Glomerular endothelial cell (primary cell): ENCODE results near the gene UST. TPM values are rescaled to one million over a fixed set of nuclear protein-coding genes. Genes with fewer than 3 reads are reported as not detected.
"Not testable (repeated sequence)": the region's sequence is repeated elsewhere in the genome, so short reads cannot be mapped to it uniquely, and the experiment has no call there.

Experiments used
- DNase-seq: peaks from one replicate; pipeline ENCODE4 v3.0.0-alpha.2; 2011; ENCODE audit warnings: low read depth, low spot score; ENCODE audit errors: extremely low read depth
- total RNA-seq: library from RNA; depleted of rRNA; stranded (reverse); fragments of >200 nt; gene quantifications from 2 replicates; pipeline ENCODE4 v1.2.3, GENCODE V29; 2015

The UST gene
- total RNA-seq, 1 donor from 2014 or later = 2.0 TPM

DNA sequence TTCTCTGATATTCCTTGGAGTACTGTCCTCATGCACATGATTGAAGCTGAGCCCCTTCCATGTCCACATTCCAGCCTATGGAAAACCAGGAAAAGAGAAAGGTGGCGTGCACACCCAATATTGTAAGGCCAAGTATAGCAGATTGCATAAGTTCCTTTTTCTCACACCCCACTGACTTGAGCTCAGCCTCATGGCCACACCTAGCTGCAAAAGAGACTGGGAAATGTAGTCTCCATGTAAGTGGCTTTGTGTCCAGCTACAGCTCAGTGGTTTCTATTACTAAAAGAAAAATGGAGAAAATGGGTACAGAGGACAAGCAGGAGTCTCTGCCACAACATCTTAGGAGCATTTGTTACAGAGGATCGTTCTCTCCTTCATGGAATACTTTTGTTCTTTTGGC, 10.8 kb upstream of the UST start:
- no peak for DNase-seq

DNA sequence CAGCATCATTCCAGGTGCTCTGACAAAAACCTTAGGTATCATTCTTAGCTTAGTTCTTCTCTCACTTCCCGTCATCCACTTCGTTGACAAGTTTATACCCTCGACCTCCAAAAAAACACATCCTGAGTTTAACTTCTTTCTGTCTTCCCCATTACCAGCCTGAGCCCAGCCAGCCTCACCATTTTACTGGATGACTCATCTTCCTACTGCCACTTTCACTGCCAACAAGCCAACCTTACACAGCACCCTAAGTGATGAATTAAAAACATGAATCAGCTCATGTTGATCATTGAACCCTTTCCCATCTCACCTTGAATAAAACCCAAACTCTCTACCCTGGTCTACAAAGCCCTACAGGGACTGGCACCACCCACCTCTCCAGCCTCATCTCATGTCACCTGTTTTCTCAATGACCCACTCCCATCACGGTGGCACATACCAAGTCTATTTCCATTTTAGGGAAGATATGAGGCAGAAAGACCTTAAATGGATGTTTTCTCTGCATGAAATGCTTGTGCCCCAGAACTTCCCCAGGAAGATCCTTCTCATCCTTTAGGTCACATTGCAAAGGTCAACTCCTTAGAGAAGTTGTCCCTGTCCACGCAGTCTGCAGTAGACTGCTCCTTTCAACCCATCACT, 9.9 kb upstream of the UST start:
- no peak for DNase-seq

DNA sequence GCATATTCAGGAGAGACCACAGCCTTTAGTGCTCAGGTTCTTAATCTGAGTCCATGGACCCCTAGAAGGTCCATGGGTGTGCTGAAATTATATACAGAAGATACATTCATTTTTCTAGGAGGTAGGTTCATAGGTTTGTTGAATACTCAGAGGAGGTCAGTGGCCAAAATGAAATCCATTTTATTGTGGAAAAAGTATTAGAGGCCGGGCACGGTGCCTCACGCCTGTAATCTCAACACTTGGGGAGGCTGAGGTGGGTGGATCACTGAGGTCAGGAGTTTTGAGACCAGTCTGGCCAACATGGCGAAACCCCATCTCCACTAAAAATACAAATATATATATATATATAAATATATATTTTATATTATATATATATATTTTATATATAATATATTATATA, 9.0 kb upstream of the UST start:
- DNase-seq = no peak

DNA sequence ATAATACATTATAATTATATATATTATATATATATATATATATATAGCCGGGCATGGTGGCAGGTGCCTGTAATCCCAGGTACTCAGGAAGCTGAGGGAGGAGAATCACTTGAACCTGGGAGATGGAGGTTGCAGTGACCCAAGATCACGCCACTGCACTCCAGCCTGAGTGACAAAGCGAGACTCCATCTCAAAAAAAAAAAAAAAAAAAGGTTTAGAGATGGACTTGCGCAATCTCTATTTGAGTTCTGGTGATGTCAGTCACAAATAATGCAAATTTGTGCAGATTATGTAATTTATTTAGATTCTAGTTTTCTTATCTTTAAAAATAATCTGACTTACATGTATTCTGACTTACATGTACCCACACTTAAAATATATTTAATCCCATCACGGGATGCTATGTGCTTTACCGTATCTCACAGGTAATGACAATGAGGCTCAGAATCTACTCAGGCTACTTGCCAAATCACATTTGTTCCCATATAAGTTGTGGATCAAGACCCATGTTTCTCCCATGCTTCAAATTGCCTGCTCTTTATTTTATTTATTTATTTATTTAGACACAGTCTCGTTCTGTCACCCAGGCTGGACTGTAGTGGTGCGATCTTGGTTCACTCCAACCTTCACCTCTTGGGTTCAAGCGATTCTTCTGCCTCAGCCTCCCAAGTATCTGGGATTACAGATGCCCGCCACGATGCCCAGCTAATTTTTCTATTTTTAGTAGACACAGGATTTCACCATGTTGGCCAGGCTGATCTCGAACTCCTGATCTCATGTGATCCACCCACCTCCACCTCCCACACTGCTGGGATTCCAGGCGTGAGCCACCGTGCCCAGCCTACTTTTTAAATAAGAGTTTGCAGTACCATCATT, 7.6 kb upstream of the UST start:
- no peak for DNase-seq

DNA sequence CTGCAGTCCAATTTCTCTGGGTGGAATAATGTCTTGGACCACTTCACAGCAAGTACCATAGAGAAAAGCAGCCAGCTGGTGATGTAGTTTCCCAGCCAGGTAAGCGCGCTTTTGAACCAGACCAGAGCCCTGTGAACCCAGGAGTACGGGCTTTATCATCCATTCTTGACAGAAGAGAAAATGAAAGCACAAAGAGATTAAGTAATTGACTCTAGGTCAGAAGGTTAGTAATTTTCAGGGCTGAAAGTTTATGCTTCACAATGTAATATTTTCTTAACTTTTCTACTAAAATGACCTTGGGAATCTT, 7.1 kb upstream of the UST start:
- no peak for DNase-seq

DNA sequence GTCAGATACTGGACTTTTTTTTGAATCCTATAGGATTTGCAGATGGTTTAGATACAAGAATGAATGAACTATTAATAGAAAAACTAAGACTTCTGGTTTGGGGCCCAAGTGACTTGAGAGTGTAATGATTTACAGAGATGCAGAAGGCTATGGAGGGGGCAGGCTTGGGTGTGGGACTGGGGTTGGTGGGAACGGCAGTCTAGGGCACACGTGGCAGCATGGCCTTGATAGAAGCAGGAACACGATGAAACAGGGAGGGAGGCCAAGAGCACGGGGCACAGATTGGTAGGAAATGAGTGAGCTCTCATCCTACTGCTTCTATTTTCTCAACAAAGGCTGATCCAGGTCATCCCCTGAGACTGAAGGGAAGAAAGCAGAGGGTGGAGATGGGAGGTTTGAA, 3.4 kb upstream of the UST start:
- DNase-seq = no peak

DNA sequence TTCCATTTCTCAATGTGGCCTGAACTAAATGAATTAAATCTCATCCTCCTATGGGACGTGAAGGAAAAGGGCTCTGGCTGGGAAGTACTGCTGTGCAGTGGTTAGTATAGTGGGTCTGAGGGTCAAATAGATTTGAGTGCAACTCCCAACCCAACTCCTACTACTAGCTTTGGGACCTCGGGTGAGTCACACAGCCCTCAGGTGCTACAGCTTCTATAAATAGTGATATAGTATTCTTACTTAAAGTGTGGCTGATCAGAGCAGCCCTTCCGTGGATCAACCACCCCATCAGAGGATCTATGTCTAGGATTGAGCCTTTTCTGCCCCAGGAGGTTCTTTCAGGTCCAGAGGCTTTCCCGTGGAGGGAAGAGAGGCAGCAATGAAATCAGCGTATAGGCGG, 904 bp upstream of the UST start:
- DNase-seq = no peak

DNA sequence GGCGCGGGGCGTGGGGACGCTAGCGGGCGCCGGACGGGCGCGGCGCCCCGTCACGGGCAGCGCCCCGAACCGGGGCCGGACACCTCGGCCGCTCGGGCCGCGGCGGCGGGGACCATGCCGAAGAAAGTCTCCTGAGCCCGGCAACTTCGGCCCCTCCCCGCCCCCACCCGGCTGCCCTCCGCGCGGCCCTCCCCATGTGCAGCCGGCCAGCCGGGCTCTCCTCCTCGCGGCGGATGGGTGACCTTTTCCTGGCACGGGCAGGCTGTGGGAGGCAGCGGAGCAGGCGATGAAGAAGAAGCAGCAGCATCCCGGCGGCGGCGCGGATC, 278 bp downstream of the UST start:
- DNase-seq = no peak

DNA sequence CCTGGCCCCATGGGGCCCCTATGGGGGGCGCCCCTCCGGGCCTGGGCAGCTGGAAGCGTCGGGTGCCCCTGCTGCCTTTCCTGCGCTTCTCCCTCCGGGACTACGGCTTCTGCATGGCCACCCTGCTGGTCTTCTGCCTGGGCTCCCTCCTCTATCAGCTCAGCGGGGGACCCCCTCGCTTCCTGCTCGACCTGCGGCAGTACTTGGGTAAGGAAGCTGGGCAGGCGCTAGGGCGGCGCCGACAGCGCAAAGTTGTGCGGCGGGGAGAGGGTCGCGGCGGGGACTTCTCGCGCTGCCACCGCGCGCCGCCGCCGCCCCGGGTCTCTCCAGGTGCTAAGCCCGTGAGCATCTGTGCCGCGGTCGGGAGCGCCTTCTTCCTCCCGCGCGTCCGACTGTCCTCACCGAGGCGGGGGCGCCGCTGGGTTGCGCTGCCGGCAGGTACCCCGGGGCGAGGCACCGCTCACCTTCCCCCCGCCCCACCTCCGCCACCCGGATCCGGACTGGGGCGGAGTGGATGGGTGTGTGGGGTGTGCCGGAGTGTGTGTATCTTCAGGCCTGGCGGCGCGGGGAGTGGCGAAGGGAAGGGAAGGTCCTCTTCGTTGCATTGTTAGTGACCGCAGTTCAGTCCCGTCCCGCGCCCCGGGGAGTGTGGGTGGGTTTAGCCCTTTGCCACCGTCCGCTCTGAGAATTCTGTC, 788 bp downstream of the UST start:
- no peak for DNase-seq

DNA sequence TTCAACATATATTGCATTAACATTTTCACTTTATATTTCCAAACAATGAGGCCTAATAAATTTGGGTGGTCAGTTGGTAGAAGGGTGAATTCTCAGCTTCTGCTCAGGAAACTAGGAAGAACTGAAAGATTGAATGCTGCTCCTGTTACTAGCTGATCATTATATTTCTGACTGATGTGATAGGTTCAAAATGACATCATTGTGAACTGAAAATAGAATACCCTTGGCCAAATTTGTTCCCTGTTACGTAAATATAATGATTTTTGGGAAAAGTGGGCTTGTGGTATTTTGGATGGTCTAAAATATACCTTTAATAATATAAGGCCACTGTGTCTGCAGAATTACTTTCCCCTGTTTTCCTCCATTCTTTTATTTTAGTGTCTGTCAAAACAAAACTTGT, 2.8 kb downstream of the UST start:
- DNase-seq = no peak

DNA sequence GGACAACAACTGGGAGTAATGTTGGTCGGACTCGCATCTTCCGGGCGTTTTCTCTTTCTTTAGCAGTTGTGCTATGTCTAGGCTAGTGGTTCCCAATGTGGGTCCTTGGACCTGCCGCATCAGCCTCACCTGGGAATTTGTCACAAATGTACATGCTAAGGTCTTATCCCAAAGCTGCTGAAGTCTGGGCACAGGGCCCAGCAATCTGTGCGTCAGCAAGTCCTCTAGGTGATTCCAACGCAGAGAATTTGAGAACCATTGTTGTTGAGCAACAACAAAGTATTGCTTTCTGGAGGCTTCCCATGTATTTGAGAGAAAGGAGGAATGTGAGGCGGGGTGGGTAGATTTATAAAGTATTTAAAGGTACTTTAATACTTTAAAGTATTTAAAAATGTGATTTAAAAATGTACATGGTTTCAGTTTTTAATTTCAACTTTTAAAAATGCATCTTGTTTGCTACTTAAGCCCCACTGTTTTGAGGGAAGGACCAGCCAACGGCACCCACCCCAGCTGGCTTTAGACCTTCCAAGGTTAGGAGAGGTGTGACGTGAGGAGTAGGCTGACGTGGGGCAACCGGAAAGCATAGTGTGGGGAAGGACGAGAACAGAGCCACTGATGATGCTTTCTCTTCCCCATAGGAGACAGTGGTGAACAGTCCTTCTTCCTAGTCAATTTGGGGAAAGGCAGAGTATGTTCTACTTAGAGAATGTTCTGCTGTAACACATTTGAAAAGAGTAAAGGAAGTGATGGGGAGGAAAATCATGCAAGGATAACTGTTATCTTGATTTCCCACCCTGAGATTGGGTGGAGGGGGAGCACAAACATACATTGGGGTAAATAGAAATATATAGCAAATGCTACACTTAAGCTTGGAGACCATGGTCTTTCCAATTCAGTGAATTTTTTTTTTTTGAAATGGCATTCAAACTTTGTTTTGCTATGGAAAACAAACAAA, 4.3 kb downstream of the UST start:
- no peak for DNase-seq

DNA sequence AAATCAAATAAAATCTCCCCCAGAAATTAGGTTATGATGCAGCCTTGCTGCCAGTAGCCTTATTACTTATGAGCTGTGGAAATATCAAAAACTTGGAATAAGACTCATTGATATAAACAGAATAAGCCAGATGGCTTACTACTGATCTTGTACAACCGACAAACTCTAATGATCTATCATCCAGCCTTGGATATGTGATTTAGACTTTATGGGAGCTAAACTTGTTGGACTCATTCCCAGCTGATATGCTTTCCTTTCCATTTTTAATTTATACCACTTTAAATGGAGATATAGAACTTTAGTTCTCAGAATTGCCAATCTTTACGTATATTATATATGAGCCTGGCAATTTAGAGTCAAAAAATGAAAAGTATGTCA, 5.0 kb downstream of the UST start:
- no peak for DNase-seq

DNA sequence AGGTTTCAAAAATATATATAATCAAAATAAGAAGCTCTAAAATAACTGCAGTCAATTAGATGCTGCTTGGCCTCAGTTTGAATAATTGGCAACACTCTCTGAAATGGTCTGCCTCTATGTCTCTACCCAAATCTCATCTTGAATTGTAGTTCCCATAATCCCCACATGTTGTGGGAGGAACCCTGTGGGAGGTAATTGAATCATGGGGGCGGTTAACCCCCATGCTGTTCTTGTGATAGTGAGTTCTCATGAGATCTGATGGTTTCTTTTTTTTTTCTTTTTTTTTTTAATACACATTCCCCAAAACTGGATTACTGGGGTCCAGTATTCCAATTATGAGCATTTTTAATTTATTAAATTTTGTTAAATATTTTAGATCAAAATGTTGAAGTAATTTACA, 8.5 kb downstream of the UST start:
- DNase-seq = not testable (repeated sequence)

DNA sequence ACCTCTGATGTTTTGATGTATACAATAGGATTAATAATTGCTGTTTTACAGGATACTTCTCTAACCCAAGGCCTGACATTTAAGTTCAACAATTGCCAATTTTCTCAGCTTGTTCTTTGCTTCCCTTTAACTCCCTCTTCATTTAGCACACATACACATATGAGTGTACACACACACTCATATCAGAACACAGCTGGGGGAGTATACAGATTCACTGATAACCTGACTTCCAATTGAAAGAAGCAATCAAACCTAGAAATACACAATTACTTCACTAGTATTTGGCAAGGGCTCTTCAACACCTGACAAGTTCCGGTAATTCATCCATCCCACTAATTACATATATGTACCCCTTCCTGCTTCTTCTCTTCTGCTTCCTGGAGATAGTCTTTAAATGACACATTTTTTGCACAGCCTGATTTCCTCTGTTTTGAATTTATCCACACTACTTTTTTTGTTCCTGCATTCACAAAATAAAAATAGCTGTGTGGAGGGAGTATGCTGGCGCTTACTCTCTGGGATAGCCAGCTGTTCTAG, 11.2 kb downstream of the UST start:
- no peak for DNase-seq

DNA sequence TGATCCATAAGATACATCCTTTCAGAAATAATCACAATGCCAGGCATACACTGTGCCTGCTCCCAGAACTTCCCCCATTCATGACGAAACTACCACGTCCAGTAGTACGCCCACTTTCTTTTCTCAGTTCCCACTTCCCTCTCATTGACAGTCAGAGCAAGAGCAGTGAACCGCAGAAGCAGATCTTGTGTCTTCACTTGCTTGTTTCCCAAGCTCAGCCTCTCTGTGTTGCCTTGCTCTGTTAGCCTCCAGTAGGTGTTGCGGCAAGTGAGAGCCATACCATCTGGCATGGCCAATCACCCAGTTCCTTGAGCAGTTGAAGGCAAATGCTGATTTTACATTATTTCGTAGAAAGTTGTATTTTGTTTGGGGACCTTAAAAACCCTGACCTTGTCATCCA, 11.7 kb downstream of the UST start:
- DNase-seq = no peak

DNA sequence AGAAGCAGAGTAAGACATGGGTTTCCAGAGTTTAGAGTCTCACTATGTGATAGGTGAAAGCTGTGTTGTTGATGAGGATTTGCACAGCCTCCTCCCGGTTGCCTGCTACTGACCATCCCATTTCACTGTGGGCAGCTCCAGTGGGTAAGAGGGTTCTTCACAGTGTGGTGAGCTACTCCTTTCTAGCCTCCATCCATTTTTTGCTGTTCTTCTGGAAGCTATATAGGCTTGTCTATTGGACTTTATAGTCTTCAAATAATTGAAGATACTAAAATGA, 13.4 kb downstream of the UST start:
- no peak for DNase-seq

DNA sequence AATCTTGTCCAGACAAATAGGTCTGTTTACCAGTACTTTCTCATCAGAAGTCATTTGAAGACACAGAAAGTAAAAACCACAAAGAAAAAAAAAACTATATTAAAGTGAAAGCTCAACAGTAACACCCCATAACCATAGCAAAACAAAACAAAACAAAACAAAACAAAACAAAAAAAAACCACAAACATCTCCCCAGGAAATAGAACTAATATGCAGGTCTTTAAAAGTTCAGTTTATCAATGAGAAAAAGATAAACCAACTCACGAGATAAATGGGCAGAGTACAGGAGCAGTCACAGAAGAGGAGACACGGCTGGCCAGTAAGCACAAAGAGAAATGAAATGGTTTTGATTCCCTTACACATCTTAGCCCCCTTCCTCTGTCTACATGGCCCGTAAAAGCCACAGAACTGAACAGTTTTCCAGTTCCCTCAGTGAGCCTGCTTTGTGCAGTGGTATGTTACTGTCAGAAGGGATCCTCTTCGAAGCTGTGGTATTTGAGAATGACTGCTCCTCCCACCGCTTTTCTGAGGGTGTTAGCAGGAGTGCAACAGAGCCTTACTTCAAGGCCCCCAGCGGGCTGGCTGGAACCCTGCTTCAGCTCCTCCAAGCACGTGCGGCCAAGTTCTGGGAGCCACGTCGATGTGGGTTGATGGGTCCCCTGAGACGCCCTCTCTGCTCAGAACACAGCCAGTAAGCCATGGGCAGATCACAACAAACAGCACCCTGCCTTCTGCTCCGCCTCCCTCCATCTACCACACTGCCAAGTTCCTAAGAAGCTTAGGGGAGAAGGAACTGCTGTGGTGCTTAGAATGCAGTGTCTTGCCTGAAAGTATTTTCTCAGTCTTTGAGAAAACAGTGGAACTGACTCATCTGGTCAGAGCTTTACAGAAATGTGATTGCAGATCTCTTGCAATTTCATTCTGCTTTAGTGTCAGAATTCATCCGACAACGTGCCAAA, 14.0 kb downstream of the UST start:
- no peak for DNase-seq

DNA sequence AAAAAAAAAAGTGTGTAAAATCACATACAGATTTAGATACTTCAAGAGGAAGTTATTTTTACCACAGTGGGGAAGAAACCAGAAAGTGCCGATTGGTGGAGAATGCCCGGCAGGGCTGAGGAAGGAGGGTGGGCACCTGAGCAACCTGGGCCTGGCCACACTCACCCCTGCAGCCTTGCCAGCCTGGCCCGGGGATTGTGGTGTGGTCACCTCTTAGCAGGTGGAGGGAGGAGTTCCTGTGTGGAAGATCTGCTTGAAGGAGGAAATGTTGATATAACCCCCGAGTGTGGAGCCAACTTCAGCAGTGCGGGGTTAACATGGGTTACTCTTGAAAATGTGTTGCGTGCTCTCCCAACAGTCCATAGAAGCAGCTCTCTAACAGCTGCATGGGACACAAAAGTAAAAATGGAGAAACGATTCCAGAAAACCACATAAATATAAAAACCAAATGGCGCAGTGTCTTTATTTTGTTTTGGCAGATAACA, 14.7 kb downstream of the UST start:
- DNase-seq = no peak

DNA sequence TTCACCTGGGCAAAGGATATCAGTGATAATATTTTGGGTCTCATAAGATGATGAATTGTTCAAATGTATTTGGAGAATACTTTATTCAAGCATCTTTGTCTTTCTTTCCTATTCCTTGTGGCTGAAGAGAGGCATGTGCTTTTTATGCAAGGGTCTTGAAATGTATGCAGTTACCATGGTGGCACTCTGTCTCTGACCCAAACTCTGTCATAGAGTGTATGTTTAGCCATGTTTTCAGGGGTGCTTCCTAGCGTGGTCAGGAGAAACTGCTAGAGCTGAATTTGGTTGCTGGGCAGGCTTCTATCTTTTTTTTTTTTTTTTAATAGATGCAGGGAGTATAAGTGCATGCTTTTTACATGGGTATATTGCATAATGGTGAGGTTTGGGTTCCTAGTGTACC, 15.4 kb downstream of the UST start:
- DNase-seq = no peak
